DND-41 (cell line): ENCODE measurements around the gene PPP4C.

ENCODE experiments used
- CTCF ChIP-seq: IDR thresholded peaks from 2 replicates; pipeline ENCODE4 v1.5.1; 2012; ENCODE audit warnings: borderline replicate concordance, low read length, moderate library complexity, mild to moderate bottlenecking; ENCODE audit not compliant: poor library complexity, severe bottlenecking; ENCODE audit errors: extremely low read depth
- EZH2 ChIP-seq: IDR thresholded peaks from 3 replicates; pipeline ENCODE4 v1.6.1; 2012; ENCODE audit warnings: borderline replicate concordance, low read depth, mild to moderate bottlenecking, moderate library complexity, low read length, inconsistent platforms; ENCODE audit not compliant: severe bottlenecking

GRCh38 chr16:30028438-30029076, 47.2 kb upstream of the PPP4C start:
- TF ChIP-seq CTCF = no peak
- TF ChIP-seq EZH2 = no peak
